ENCODE measurements around the gene MINPP1. TPM values are rescaled to one million over a fixed set of nuclear protein-coding genes. Genes with fewer than 3 reads are reported as not detected.

MINPP1 gene
- total RNA-seq, 1 experiment from 2014 or later = 22.1 TPM

- TF ChIP-seq EZH2 (IDR thresholded peaks at IDR 0.05) (no peak), ZBTB33 (IDR thresholded peaks at IDR 0.05; ENCODE audit: extremely low read depth, insufficient replicate concordance, low read length) (no peak), ELF1 (IDR thresholded peaks at IDR 0.05; ENCODE audit: borderline replicate concordance, low read depth) (no peak), SP1 (IDR thresholded peaks at IDR 0.05; ENCODE audit: low read depth) (no peak), EZH2phosphoT487 (IDR thresholded peaks at IDR 0.05; ENCODE audit: borderline replicate concordance) (no peak), SIN3A (IDR thresholded peaks at IDR 0.05; ENCODE audit: low read depth) (no peak), CTCF (IDR thresholded peaks at IDR 0.05 in 2 of 3, conservative IDR thresholded peaks at IDR 0.05 in 1 of 3; ENCODE audit: borderline replicate concordance in 1 of 3, insufficient read depth in 1 of 3, low read depth in 2 of 3, low read length in 2 of 3) (no peak), POLR2A (IDR thresholded peaks at IDR 0.05; ENCODE audit: borderline replicate concordance, extremely low read depth, insufficient read depth, insufficient read length) (no peak), REST (IDR thresholded peaks at IDR 0.05; ENCODE audit: low read depth) (no peak), YY1 (IDR thresholded peaks at IDR 0.05; ENCODE audit: extremely low read depth, insufficient replicate concordance, low read depth, low read length) (no peak), CEBPB (IDR thresholded peaks at IDR 0.05; ENCODE audit: low read depth) (no peak), CBX3 (IDR thresholded peaks at IDR 0.05; ENCODE audit: low read depth) (no peak)
- RAD21 ChIA-PET (ENCODE audit: low non-redundant PET in 1 of 2, low total read pairs in 2 of 2, uncharacterized antibody in 2 of 2, unreplicated experiment in 2 of 2) = no interaction called here
- intact Hi-C loops (cut with micrococcal nuclease) = no loop called here
Observed at GRCh38 chr10:87565010-87565409, 60.3 kb downstream of the MINPP1 start.

More at GRCh38 chr10:87565010-87565409, 60.3 kb downstream of the MINPP1 start:
- H3K4me2 ChIP-seq (ENCODE audit: low read length) = no peak overlapping the region
- CTCF ChIA-PET = no interaction called here
- BruUV-seq (replicated peaks) = no TSS peak
- no peaks in the 10 kb centered on the region for H3K9me3 ChIP-seq (ENCODE audit: control insufficient read depth in 1 of 2, insufficient read depth in 1 of 2, low read depth in 1 of 2, low read length in 2 of 2)
- H3K9me2 ChIP-seq (ENCODE audit: insufficient read depth) = no peaks in the 10 kb centered on the region
- ATAC-seq (no peak), DNase-seq (ENCODE audit: low read depth, low spot score) (no peak)
- no peak overlapping the region for H2AFZ ChIP-seq (ENCODE audit: low read depth, low read length, poor library complexity, severe bottlenecking)
- POLR2A ChIA-PET = no interaction called here
- H3K79me2 ChIP-seq (ENCODE audit: insufficient read depth, low read length) = no peaks in the 10 kb centered on the region
- no peaks in the 10 kb centered on the region for H4K20me1 ChIP-seq (ENCODE audit: insufficient read depth)
- H3K36me3 ChIP-seq (ENCODE audit: control insufficient read depth in 1 of 2, insufficient read depth in 2 of 2, low read length in 2 of 2) = no peaks in the 10 kb centered on the region
- no peaks in the 10 kb centered on the region for H3K27me3 ChIP-seq (ENCODE audit: insufficient read depth, low read length)
- H3K9ac ChIP-seq (ENCODE audit: low read length) = no peak overlapping the region
- no peak overlapping the region for H3K27ac ChIP-seq (ENCODE audit: low read depth, low read length)
- H3K4me3 ChIP-seq (replicated peaks in 1 of 2; ENCODE audit: low read depth in 1 of 2, low read length in 2 of 2) = no peak overlapping the region
- H3K4me1 ChIP-seq (ENCODE audit: control insufficient read depth in 1 of 2, insufficient read depth in 2 of 2, low read length in 2 of 2) = no peaks in the 10 kb centered on the region
